Osteoblast (primary cell): ENCODE results near the gene EME2. TPM values are rescaled to one million over a fixed set of nuclear protein-coding genes. Genes with fewer than 3 reads are reported as not detected.

Source experiments
- DNase-seq: peaks from one replicate; pipeline ENCODE4 v3.0.0; 2011; ENCODE audit warnings: low spot score, mixed read lengths; ENCODE audit not compliant: insufficient read length; ENCODE audit errors: missing footprints
- H2AFZ ChIP-seq: 2 replicates; pipeline ENCODE4 v1.6.0; 2011; ENCODE audit warnings: mild to moderate bottlenecking, low read length
- H3K27ac ChIP-seq: 2 replicates; pipeline ENCODE4 v1.5.1; 2011; ENCODE audit warnings: mild to moderate bottlenecking, low read depth, low read length, moderate library complexity
- H3K27me3 ChIP-seq: 2 replicates; pipeline ENCODE4 v1.6.0; 2012; ENCODE audit warnings: mild to moderate bottlenecking, control low read depth, inconsistent platforms, low read length, moderate library complexity; ENCODE audit not compliant: insufficient read depth
- H3K36me3 ChIP-seq: 2 replicates; pipeline ENCODE4 v1.5.1; 2011; ENCODE audit warnings: mild to moderate bottlenecking, low read length, control low read depth, moderate library complexity; ENCODE audit not compliant: insufficient read depth
- H3K4me1 ChIP-seq: 2 replicates; pipeline ENCODE4 v1.5.1; 2011; ENCODE audit warnings: mild to moderate bottlenecking, low read length, control low read depth, moderate library complexity; ENCODE audit not compliant: insufficient read depth
- H3K4me2 ChIP-seq: 2 replicates; pipeline ENCODE4 v1.6.0; 2011; ENCODE audit warnings: mild to moderate bottlenecking, low read length; ENCODE audit not compliant: insufficient read depth
- H3K4me3 ChIP-seq: fragments of 200-600 bp; sonication (generic); 3 replicates; pipeline ENCODE4 v1.5.1; 2012; ENCODE audit warnings: mild to moderate bottlenecking, low read length, inconsistent platforms; ENCODE audit not compliant: insufficient read depth
- H3K79me2 ChIP-seq: 2 replicates; pipeline ENCODE4 v1.6.0; 2012; ENCODE audit warnings: mild to moderate bottlenecking, low read length, control low read depth, inconsistent platforms; ENCODE audit not compliant: insufficient read depth
- H3K9me3 ChIP-seq: 2 replicates; pipeline ENCODE4 v1.5.1; 2011; ENCODE audit warnings: low read depth, low read length, control low read depth
- H4K20me1 ChIP-seq: 2 replicates; pipeline ENCODE4 v1.6.0; 2012; ENCODE audit warnings: mild to moderate bottlenecking, low read length, control low read depth; ENCODE audit not compliant: insufficient read depth
- total RNA-seq: library from RNA; depleted of rRNA; stranded (reverse); fragments of >200 nt; gene quantifications from 2 replicates; pipeline ENCODE4 v1.2.3, GENCODE V29; 2012
- TF ChIP-seq, protein P1 (sequence below): IDR thresholded peaks from 2 replicates; pipeline ENCODE4 v1.5.1; 2011; ENCODE audit warnings: mild to moderate bottlenecking, low read depth, low read length, moderate library complexity; ENCODE audit errors: extremely low read depth

EME2 gene
- total RNA-seq, 1 donor, result 16.3 TPM

DNA sequence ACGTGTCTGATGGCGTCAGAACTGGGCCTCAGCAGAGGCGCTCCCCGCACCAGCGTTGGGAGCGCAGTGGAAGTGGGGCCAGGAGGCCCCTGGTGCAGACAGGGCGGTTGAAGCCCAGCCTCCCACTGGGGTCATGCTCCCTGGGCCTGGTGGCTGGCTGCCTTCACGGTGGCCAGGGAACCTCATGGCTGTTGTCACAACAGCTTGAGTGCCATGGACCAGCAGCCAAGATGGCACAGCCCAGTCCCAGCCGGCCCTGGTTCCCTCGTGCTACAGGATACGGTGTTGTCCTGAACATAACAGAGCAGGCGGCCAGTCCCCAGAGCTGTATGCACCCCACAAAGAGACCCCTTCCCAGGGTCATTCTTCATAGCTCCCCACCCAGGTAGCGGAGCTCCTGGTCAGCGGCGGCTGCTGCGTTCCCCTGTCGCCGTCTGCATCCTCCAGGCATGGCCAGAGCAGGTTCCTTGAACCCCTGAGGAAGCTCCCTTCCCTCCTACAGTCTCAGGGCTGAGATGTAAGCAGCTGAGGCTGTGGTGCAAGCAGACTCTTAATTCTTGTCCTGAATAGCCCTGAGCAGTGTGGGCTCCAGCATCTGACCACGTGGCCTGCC lies 31.0 kb upstream of the EME2 start:
- Histone ChIP-seq H3K4me1 (peaks cover 19% of the 10 kb centered on the region), H3K27me3 (no peaks in the 10 kb centered on the region), H2AFZ (no peak overlapping the region), H3K4me3 (no peak overlapping the region), H3K27ac (no peak overlapping the region), H4K20me1 (peaks cover 28% of the 10 kb centered on the region), H3K36me3 (peaks cover 21% of the 10 kb centered on the region), H3K4me2 (no peak overlapping the region), H3K9me3 (no peaks in the 10 kb centered on the region), H3K79me2 (peaks cover 29% of the 10 kb centered on the region)
- DNase-seq, result peak; percentile 59
- TF ChIP-seq, protein P1, sequence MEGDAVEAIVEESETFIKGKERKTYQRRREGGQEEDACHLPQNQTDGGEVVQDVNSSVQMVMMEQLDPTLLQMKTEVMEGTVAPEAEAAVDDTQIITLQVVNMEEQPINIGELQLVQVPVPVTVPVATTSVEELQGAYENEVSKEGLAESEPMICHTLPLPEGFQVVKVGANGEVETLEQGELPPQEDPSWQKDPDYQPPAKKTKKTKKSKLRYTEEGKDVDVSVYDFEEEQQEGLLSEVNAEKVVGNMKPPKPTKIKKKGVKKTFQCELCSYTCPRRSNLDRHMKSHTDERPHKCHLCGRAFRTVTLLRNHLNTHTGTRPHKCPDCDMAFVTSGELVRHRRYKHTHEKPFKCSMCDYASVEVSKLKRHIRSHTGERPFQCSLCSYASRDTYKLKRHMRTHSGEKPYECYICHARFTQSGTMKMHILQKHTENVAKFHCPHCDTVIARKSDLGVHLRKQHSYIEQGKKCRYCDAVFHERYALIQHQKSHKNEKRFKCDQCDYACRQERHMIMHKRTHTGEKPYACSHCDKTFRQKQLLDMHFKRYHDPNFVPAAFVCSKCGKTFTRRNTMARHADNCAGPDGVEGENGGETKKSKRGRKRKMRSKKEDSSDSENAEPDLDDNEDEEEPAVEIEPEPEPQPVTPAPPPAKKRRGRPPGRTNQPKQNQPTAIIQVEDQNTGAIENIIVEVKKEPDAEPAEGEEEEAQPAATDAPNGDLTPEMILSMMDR, result no peak

DNA sequence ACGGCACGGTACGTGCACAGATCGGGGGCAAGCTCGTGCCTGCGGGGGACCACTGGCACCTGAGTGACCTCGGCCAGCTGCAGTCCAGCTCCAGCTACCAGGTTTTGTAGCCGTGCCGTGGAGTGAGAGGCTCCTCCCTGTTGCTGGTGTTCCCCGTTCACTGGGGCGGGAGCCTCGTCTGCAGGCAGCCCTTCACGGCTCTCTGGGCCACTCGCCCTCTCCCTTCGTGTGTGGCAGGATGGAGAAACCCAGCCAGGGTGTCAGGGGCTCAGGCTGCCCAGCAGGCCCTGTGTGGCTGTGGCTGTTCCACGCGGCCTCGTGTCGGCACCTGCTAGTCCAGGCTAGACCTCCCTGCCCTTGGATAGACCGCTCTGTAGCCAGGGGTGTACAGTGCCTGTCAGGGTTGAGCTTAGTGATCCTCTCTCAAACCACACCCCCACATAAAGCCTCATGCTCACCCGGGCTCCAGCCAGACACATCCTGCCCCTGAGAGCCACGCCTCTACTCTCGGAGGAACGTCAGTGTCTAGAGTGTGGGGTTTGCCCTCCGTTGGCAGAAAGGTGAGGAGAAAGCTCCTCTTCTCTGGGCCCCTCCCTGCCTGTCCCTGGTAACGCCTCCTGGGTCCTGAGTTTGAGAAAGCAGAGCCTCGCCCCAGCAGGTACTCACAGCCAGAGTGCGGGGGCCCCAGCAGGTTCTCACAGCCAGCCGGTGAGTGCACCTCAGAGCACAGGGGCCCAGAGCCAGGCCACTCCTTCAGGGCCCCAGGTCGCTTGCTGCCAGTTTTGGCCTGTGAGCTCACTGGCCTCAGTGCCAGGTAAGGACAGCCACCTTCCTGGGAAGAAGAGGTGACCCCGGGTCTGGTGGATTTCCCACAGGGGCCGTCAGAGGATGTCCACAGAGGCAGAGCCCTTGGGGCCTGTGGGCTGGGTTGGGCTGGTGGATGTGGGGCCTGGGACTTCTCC lies 29.0 kb upstream of the EME2 start:
- H2AFZ ChIP-seq, result no peak overlapping the region

DNA sequence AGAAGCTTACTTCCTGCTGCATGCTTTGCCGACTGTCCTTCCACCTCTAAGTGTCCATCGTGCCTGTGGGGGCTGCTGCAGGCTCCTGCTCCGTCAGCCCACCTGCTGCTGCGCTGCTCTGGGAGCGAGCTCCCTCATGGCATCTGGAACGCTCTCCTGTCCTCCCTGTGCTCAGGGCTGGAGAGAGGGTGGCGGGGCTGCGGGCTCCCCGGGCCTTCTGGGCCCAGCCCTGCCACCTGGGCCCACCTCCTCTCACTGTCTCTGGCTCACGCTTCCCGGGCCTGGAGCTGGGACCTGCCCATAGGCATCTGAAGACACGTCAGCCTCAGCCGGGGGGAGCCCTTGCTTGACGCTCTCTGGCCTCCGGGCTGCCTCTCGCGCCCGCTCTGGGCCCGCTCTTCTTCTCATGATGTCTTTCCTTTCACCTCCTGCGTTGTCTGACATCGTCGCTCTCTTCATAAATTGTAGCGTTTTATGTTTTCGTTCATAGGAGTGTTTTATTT lies 28.2 kb upstream of the EME2 start:
- Histone ChIP-seq H3K9me3 (no peaks in the 10 kb centered on the region), H3K79me2 (peaks cover 18% of the 10 kb centered on the region), H3K36me3 (peaks cover 37% of the 10 kb centered on the region), H3K4me1 (peaks cover 23% of the 10 kb centered on the region), H3K27me3 (no peaks in the 10 kb centered on the region), H3K4me2 (no peak overlapping the region), H3K4me3 (no peak overlapping the region), H3K27ac (no peak overlapping the region), H2AFZ (no peak overlapping the region), H4K20me1 (peaks cover 19% of the 10 kb centered on the region)
- TF ChIP-seq, protein P1, result no peak
- DNase-seq, result peak; percentile 63

More for the DNA sequence above, 29.0 kb upstream of the EME2 start:
- Histone ChIP-seq H3K4me2 (no peak overlapping the region), H3K79me2 (peaks cover 23% of the 10 kb centered on the region), H4K20me1 (peaks cover 24% of the 10 kb centered on the region), H3K9me3 (no peaks in the 10 kb centered on the region), H3K27me3 (no peaks in the 10 kb centered on the region), H3K27ac (no peak overlapping the region), H3K36me3 (peaks cover 29% of the 10 kb centered on the region), H3K4me3 (no peak overlapping the region), H3K4me1 (peaks cover 22% of the 10 kb centered on the region)
- DNase-seq, result peak; percentile 75
- TF ChIP-seq, protein P1, result no peak
